HG03025 (cell line): ENCODE measurements around the gene SNCB.

ENCODE experiments used
- ATAC-seq: cut with Tn5 transposase; IDR thresholded peaks from one replicate; pipeline ENCODE4 v1.9.1; 2021; ENCODE audit warnings: mild to moderate bottlenecking, moderate library complexity; ENCODE audit not compliant: unreplicated experiment, low FRiP score

Gene SNCB

GRCh38 chr5:176579323-176579722 is 51.0 kb downstream of the SNCB start:
- ATAC-seq, result no peak

- ATAC-seq, result no peak
Measured at GRCh38 chr5:176578391-176578808, 51.9 kb downstream of the SNCB start.

GRCh38 chr5:176577312-176578176 is 52.8 kb downstream of the SNCB start:
- ATAC-seq, result no peak

GRCh38 chr5:176575488-176576422 is 54.6 kb downstream of the SNCB start:
- no peak for ATAC-seq

- ATAC-seq, result no peak
Measured at GRCh38 chr5:176575066-176575465, 55.3 kb downstream of the SNCB start.

GRCh38 chr5:176574297-176574591 is 56.1 kb downstream of the SNCB start:
- no peak for ATAC-seq

GRCh38 chr5:176573564-176574296 is 56.6 kb downstream of the SNCB start:
- ATAC-seq, result no peak
